ENCODE results near the gene E2F6.

GRCh38 chr2:11450791-11451190, 15.2 kb downstream of the E2F6 start:
- TF ChIP-seq CTCF (IDR thresholded peaks at IDR 0.05; ENCODE audit: insufficient read depth, low read length): no peak
- TF ChIP-seq POLR2AphosphoS5 (IDR thresholded peaks at IDR 0.05; ENCODE audit: low read depth): no peak
- TF ChIP-seq GABPA (IDR thresholded peaks at IDR 0.05; ENCODE audit: low read depth): no peak
